Pulmonary artery endothelial cell (primary cell): ENCODE measurements around the gene BLM. TPM values are rescaled to one million over a fixed set of nuclear protein-coding genes. Genes with fewer than 3 reads are reported as not detected.

ENCODE experiments used
- DNase-seq: peaks from one replicate; pipeline ENCODE4 v3.0.0-alpha.2; 2011; ENCODE audit warnings: low read depth, low spot score
- total RNA-seq: library from RNA; depleted of rRNA; stranded (reverse); fragments of >200 nt; gene quantifications from 2 replicates; pipeline ENCODE4 v1.2.3, GENCODE V29; 2014

The BLM gene
- total RNA-seq, 1 donor from 2014 or later, result 6.5 TPM

DNA sequence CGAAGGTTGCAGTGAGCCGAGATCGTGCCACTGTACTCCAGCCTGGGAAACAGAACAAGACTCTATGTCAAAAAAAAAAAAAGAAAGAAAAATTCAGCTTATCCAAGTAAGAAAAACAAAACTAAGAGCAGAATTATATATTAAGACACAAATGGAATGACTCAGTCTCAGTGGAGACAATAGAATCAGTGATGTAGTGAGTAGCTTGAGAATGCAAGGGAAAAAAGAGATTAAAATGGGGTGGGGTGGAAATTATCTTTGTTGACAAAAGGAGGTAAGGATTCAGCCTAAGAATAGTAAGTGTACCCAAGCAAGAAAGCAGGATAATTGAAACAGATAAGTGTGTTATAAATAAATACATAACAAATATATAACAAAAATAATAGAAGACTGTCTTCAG lies 70.7 kb downstream of the BLM start:
- peak; percentile 41 for DNase-seq

DNA sequence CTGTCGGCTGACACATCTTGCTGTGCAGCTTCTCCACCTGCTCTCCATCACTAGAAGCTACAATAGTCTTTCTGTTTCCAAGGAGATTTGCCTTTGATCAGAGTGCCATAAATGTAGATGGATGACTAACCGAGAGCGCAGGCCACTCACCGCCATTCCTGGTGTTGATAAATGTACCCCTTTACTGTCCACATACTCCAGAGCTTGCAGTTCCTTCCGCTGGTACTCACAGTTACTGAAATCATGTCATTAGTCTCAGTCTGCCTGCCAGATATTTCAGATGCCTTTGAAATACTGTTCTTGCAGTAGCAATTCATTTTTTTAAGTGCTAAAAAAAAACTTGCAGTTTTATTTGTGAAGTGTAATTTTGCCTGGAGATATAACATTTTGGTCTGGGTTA lies 72.3 kb downstream of the BLM start:
- no peak for DNase-seq

DNA sequence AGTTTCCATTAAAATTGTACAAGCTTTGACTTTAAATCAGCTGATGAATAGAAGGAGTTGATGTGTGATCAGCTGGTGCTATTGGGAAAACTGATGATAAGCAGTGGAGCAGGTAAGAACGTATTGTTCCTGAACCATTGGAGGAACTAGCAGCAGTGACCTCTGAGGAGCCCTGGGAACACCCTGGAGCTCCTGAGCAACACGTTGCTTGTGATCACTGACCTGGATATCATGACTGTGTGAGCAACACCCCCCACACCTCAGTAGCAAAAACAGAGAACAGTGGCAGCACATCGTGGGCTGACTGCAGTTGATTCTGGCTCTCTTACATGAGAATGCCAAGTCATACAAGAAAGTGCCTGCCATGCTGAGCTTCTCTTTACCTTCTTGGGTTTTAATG lies 72.9 kb downstream of the BLM start:
- no peak for DNase-seq

DNA sequence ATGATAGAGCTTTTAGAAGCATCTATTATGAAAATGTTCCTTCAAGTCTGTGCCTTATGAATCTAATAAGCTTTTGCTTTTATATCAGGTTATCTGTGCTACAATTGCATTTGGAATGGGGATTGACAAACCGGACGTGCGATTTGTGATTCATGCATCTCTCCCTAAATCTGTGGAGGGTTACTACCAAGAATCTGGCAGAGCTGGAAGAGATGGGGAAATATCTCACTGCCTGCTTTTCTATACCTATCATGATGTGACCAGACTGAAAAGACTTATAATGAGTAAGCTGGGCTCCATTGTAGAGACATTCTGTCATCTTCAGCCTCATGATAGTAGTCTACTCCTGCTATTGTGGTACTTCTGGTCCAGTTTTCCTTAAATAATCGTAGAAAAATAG lies 73.4 kb downstream of the BLM start:
- DNase-seq, result no peak

DNA sequence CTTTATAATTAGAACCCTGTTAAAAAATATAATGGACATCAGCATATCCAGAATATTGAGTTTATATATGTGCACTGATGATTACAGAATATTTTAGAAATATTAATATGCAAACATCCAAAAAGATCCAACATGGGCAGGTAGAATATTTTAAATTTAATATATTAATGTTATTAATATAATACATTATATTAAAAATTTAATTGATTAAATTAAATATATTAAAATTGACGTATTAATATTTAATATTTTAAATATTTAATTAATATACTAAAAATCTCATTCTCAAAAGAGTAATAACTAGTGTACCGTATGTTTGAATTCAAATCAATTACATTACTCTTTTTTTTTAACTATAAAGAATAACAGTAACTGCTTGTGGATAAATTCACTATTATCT lies 77.4 kb downstream of the BLM start:
- DNase-seq, result no peak

DNA sequence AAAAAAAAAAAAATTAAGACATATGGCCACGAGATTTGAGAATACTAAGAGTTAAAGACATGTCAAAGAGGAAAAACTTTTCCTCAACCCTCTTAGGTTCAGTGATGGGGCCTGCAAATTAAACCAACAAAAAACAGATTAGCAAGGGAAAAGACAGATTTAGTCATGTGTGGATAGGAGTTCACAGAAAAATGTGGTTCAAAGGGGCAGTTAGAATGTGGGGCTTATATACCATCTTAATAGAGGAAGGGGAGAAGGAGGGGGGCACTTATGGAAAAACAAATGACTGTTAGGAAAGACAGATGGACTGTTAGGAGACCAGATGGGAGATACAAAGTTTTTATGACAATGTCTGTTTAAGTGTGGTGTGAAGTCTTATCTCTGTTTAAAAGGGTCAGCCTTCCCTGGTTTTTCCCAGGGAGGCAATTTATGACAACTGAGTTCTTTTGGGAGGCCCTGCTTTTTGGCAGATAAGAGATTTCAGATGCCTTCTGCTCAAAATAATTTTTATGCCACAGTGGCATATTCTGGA lies 82.6 kb downstream of the BLM start:
- no peak for DNase-seq

DNA sequence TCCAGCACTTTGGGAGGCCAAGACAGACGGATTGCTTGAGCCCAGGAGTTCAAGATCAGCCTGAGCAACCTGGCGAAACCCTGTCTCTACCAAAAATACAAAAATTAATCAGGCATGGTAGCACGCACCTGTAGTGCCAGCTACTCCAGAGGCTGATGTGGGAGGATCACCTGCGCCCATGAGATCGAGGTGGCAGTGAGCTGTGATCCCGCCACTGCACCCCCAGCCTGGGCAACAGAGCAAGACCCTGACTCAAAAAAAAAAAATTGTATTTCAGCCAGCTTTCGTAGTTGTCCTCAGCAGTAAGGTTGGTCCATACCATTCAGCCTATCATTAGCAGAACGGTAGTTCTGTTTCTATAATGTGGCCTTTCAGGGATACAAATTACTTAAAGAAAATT lies 84.7 kb downstream of the BLM start:
- DNase-seq, result no peak

DNA sequence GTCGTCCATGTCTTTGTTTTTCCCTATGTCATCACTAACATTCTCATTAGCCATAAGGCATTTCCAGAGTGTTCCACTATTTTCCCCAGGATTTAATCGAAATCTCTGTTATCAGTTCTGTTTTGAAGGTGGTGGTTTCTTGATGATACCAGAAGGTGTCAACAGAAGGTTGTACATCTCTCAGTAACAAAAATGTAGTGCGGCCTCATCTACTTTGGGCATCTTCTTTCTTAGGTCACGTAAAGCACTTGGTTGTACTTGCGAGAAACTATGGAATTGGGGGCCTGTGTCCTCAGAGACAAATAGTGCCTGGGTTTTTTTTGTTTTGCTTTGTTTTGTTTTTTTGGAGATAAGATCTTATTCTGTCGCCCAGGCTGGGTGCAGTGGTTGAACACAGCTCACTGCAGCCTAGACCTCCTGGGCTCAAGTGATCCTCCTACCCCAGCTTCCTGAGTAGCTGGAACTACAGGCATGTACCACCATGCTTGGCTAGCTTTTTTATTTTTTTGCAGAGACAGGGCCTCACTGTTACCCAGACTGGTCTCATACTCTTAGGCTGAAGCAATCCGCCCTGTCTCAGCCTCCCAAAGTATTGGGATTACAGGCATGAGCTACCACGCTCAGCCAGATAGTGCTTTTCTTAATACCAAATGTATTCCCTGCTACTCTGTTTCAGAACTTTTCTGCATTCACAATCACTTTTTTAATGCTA lies 90.1 kb downstream of the BLM start:
- no peak for DNase-seq

DNA sequence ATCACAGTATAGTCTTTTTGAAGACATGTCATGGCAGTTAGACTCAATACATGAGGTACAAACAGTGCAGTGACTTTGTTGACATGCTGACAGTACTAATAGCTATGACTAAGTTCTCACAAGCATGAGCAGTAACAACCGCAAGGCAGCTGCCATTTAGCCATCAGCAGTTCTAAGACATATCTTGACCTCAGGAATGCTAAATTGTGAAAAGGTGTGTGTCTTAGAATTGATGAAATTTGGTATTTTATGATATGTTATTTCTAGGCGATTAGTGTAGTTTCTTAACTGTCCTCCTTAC lies 90.6 kb downstream of the BLM start:
- no peak for DNase-seq

DNA sequence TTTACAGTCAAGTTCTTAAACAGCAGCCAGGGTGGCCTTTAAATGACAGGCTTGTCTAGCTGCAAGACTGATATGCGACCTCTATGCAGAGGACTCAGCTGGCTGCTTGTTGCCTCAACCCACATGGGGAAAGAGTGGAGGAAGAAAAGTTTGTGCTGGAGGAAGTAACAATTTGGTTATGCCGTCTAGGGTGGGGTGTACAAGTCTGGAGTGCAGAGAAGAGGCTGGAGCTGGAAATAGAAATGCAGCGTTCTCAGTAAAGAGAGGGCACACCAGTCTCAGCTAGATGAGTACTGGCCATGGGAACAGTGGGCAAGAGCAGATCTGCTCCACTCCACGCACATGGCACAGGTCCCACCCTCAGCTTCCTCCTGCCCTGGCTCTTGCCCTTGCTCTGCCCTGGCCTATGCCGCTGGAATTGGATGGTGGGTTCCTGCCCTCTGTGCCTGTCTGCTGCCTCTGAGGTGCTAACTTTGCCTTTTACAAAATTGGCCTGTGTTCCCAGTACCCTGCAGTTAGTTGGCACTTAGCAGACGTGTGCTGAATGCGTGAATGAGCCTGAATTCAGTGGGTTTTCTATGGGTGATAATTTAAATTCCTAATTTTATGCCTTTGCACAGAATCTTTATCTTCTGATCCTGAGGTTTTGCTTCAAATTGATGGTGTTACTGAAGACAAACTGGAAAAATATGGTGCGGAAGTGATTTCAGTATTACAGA lies 91.5 kb downstream of the BLM start:
- DNase-seq, result no peak

DNA sequence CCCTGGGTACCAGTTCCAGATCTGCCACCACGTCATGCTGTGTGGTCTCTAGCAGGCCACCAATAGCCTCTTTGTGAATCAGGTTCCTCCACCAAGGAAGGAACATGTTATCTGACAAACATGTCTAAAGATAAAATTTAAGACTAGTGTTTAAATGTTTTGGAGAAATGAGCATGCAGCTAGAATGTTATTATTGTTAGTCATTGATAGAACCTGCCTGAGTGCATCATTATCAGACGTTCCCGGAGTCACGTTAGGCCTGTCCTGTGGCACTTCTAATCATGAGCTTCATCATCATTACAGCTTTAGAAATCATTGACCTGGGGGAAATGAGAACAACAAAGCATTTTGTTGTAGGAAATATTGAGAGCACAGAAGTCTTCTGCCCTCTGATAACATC lies 92.4 kb downstream of the BLM start:
- DNase-seq, result no peak

DNA sequence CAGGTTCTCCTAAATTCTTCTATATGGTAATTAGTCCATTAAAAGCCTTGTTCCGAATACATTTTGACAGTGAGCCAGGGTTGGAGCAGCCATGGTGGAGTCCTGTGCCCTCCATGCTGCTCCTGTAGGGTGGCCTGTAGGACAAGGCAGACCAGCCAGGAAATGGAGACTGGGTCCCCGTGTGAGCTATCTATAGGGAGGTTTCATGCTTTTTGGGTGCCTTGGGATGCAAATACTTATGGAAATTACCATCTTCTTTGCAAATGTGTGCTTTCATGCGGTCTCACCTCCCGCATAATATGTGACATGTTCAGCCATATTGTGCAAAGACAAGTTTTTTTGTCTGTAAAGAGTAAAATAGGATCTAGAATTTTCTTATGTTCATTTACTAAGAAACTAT lies 93.2 kb downstream of the BLM start:
- no peak for DNase-seq

DNA sequence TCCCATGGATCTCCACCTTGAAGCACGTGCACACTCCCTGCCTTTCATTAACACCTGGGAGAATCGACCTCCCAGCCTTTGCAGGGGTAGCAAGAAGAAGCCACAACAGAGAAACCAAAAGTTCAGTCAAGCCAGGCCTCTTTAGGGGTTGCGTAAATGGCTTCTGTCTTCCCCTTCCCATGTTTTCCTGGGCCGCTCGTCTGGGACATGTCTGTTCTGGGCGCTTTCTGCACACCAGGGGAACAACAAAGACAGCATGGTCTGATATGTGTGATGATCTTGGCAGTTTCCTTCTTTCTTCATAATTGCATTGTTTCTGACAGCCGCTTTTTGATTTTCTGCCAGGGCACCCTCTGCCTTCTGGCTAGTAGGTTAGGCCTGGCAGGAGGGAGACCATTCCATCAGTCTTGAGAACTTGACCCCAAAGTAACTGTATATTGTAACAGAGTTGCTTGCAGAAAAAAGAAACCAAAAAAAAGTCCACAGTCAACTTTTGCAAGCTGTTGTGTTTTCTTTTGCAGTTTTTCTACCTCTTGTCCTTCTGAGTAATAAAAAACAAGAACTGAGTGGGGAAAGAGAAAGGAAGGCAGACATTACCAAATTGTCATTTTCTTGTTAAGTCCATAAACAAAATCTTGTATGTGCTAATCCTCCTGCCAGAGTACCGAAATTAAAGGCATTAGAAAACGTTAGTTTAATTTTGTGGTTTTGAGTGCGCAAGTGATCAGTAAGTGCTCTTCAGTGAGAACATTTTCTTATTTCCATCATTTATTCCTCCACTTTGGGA lies 95.2 kb downstream of the BLM start:
- DNase-seq, result no peak

DNA sequence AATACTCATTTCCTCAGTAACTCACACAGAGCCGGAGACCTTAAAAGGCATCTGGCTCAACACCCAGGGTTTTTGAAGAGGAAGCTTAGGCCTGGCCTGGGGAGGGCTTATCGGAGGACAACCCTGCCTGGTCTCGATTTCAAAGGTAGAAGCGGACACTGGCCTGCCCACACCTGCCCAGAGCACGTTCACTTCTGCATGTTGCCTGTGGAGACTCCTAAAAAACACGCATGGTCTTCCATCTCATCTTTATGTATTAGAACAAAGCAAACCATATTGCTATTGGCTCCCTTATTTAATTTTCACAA lies 95.8 kb downstream of the BLM start:
- DNase-seq, result no peak

DNA sequence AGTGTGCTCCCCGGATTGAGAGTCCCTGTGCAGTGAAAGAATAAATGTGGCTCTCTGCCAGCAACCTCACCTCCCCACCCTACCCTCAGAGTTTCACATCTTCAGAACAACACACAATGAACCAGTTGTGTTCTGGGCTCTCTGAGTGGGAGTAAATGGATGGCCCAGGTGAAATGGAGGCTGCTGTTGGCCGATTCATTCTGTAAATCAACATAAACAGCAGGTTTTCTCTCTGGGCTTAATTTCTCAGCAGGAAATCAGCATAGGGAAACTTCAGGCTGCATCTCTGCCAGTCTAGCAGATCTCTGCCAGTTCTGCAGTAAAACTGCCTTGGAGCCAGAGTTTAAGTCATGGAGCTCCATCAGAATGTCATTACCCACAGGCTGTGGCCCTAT lies 96.6 kb downstream of the BLM start:
- DNase-seq, result no peak

DNA sequence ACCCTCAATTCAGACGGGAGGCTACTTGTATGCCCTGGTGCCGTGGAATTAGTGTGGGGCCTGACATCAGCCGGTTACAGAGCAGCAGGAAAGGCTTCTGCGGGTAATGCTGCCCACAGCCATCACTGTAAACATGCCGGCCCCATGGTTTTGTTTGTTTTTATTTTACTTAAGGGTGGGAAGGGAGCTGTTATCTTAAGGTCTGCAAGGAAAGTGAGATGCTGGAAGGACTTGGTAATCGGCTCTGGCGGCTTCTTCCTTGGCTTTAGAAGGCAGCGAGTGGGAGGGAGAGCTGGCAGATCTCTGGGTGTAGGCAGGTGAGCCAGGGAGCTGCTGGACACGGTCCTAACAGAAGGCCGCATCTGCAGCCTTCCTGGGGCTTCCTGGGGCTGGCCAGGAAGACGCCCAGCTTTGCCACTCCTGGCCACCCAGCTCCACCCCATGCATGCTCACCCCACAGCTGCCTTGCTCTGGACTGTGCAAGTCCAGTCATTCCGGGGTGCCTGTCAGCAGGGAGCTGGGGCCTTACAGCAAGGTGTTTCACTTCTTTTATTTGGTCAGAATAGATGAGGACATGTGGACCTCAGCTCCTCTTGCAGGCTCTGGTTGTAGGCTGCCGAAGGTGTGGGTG lies 97.2 kb downstream of the BLM start:
- DNase-seq, result no peak

DNA sequence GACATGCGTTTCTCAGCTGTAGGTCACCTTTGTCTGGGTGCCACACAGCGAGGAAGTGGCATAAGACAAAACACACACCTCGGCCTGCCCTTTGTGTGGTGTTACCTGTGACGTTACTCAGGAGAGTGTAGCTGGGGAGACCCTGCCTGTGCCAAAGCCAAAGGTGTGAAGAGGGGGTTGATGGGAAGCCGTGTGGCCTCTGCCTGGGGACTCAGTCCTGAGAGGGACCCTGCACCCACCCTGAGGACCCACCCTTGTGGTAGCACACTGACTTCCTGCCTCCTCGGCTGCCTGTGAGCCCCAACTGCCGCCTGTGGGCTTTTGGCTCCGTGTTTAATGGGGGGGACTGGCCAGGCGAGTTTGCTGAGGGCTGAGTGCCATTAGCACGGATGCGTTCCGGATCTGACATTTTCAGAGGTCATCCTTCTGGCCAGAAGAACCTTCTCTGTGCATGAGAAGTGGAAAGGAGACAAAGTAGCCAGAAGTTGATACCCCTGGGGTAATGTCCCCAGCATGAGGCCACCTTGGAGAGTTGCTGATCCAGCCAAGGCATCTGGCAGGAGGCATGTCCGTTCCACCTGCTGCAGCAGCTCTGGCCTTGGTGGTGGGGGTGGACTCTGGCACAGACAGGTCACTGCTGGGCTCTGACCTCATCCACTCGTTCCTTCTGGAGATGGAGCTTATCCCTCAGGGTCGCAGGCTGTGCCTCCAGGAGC lies 99.4 kb downstream of the BLM start:
- no peak for DNase-seq

DNA sequence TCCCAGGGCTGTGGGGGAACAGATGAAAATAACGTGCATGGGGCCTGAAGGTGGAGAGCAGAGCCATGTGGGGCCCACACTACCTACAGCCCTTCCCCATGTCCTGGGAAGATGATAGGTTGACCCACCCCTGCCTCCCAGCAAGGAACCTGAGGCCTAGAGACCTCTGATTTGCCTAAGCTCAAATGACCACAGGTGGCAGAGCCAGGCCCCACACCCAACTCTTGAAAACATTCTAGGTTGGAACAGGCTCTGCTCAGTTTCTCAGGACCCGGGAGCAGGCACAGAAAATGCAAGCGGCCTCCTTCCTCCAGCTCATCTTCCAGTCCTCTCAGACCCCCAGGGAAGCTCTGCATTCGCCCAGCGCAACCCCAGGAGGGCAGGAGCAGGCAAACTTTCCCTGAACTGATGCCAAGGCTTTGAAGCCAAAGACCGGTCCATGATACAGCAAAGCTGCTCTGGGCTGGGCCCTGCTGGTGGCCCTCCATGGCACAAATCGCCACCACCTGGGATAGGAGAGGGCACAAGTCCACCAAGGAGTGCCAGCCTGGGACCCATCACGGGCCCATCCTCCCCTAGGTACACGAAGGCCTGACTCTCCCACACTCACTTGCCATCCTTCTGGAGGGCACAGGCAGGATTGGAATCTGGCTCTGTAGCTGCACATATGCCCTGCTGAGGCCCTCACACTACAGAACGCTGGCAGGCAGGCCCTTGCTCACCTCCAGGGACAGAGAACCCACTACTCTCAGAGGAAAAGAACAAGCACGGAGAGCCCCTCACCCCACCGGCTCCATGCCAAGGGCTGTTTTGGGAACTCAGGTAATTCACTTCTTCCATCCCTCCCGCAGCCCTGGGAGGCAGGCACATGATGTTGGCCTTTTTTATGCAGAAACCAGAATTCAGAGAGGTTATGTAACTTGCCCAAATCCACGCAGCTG lies 100.2 kb downstream of the BLM start:
- no peak for DNase-seq

DNA sequence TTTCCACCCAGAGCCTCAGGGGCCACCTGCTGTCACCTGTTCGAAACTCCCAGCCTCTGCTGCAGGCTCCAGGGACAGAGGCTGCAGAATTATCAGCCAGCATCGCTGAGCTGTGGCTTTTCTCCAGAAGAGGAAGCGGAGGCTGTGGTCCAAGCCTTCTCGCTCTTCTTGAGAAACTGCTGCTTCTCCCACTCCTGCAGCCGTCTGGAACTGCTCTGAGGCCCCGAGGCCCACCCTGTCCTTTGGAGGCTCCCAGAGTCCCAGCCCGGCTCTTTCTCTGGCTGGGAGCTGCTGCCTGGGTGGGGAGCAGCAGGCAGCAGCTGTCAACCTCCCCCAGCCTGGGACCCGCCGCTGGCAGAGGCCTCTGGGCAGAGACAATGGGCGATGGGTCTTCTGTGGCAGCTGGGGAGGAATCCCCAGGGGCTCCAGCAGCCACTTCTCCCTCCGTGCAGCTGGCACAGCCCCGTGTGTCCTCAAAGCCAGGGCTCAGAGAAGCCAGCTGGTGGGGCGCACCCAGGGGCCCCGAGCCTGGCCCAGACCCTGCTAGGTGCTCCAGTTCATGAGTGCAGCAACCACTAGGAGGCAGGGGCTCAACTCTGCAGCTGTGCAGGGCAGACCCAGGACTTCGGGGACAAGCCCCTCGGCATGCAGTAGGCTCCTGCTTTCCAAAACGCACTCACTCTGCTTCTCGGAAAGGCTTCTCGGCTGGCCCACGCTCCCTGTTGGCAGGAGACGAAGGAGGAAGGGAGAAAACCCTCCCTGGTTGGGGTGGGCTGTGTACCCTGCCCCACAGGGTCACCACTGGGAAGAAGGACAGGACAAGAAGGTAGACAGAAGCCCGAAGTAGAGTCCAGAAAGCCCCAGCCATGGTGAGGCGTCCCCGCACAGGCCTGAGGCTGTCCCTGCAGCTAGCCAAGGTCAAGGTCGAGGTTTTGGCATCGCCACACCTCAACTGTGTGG lies 101.4 kb downstream of the BLM start:
- no peak for DNase-seq
